AG08396 (cell line): ENCODE results near the gene CIZ1.

ENCODE experiments used
- DNase-seq: peaks from one replicate; pipeline ENCODE4 v3.0.0; 2012; ENCODE audit warnings: low spot score, mixed read lengths

Gene CIZ1

GRCh38 chr9:128214571-128215490 is 23.5 kb upstream of the CIZ1 start:
- DNase-seq, result no peak

GRCh38 chr9:128213746-128214497 is 22.6 kb upstream of the CIZ1 start:
- DNase-seq, result no peak

DNA sequence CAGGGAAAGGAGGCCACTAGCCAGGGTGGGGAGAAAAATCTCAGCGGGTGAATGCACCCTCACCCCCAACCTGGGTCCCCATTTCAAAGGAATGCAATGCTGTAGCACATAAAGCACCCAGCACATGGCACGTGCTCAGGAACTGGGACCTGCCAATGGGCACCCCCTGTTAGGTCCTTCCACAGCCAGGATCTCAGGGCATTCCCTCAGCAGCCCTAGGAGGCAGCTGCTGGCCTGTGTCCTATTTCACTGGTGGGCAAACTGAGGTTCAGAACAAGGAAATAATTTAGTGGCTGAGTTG is 20.6 kb upstream of the CIZ1 start:
- DNase-seq, result no peak

GRCh38 chr9:128211186-128211980 is 20.0 kb upstream of the CIZ1 start:
- no peak for DNase-seq

DNA sequence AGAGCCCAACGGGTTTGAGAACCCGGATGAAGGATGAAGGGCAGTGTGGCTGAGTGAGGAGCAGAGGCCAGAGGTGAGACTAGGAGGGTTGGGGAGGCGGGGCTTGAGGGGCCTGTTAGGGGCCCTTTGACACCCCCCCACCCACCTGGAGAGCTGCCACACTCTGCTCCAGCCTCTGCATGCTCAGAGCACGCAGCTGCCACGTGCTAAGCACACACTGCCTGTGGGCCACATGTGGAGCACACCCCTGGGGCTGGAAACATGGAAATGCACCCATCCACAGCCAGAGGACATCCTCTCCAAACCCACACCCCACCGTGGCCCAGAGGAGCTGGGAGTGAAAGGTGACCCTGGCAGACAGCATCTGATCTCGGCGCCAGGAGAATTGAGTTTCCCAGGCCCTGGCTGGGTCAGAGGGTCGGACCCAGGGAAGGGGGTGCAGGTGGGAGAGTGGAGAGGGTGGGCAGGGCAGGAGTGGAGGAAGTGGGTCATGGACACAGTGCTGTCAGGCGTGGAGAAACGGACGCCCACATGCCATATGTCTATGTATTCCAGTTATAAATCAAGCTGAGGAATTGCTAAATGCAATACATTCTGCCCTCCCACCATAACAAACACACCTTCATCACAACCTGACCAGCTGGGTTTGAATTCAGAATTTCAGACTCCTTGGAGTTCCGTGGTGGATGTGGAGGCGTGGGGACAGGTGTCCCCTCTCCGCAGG is 17.7 kb upstream of the CIZ1 start:
- DNase-seq, result no peak

- DNase-seq, result no peak
Observed at GRCh38 chr9:128208386-128208785, 17.0 kb upstream of the CIZ1 start.

GRCh38 chr9:128206916-128207910 is 15.8 kb upstream of the CIZ1 start:
- DNase-seq, result no peak

DNA sequence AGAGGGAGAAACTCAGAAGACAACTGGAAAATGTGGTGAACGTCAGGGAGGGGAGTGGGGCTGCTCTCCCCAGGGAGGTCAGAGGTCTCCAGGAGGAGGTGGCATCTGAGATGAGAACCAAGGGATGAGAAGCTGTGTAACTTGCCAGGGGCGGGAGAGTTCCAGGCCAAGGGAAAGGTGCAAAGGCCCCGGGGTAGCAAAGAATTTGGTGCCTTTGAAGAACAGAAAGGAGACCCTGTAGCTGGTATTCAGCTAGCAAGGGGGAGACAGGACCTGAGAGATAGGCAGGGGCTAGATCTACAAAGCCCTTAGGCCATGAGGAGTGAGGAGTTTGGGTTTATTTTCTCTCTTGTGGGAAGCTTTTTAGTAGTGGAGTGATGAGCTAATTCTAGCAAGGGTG is 15.1 kb upstream of the CIZ1 start:
- no peak for DNase-seq

DNA sequence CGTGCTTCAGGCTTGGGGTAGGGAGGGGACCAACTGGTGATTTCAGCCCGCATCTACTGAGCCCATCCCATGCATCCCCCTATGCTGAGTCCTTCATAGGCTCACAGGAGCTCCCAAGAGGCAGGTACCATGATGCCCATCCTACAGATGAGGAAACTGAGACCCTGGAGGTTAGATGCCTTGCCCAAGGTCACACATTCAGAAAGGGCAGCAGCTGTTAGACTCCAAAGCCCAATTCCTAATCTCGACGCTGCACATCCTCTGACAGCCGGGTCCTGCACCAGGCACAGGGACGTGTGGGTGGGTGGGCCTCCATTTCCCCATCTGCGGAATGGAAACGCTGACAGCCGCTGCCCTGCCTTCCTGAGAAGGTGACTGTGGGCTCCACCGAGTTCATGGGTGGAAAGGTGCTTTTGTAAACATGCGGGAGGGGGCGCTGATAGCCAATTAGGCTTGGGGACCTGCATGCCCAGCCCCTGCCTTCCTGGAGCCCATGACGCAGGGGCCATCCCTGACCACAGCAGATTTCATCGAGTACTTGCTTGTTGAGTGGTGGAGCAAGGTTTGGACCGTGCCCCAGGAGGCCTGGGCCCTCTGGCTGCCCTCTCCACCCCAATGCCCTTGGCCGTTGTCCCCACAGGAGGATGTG is 14.0 kb upstream of the CIZ1 start:
- DNase-seq, result no peak

GRCh38 chr9:128204858-128205257 is 13.5 kb upstream of the CIZ1 start:
- DNase-seq, result no peak

DNA sequence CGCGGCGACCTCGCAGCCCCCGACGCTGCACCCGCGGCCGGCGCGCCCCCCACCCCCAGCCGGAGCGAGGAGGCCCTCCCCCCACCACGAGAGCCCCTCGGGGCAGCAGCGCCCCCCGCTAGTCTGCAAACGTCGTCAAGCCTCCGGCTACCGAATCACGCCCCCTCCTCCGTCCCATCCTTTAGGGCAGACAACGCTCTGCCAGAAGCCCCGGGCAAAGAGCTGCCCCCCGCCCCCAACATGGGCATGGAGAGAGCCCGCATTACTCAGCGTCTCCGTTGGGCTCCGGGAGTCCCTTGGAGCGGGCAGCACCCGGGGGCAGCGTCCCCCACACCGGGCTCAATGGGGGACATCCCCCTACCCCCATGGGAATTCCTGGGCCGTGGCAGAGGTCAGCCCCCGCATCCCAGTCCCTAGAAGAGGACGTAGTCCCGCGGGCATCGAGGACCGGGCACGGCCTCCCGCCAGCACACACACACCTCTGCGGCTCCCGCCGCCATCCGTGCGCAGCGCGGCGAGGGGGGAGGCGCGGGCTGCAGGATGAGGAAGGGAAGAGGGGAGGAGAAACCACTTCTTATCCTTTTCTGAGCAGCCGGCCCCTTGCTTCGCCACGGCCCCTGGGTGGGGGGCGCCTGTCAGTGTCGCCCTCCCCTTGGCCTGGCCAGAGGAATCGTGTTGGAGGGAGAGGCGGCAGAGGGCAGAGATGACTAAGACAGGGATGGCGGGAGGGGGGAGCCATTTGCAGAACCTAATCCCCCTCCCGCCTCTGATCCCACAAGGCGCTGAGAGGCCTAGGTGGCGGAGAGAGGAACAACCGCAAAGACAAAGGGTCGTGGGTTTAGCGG is 12.6 kb upstream of the CIZ1 start:
- peak; percentile 65 for DNase-seq

GRCh38 chr9:128203024-128203706 is 11.8 kb upstream of the CIZ1 start, which contains the start of gene DNM1:
Gene DNM1, plus strand, starts transcription at chr9:128203379. Its CDS starts 92 bp downstream, at chr9:128203471.
- peak; percentile 99 for DNase-seq

DNA sequence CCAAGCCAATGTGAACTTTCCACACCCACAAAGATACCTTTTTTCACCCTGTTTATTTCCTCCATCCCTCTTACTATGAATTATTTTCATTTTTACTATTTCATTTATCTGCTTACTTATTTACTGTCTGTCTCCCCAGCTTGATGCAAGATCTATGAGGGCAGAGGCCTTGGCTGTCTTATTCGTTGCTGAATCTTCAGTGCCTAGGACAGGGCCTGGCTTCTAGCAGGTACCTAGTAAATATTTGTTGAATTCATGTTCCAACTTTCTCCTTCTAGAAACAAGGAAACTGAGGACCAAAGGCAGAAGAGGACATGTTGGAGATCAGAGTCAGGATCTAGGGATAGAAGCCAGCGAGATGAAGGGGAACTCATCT is 11.3 kb upstream of the CIZ1 start:
- DNase-seq, result no peak

- no peak for DNase-seq
Observed at GRCh38 chr9:128201441-128202369, 10.3 kb upstream of the CIZ1 start.

- no peak for DNase-seq
Observed at GRCh38 chr9:128193469-128194096, 2.2 kb upstream of the CIZ1 start.

DNA sequence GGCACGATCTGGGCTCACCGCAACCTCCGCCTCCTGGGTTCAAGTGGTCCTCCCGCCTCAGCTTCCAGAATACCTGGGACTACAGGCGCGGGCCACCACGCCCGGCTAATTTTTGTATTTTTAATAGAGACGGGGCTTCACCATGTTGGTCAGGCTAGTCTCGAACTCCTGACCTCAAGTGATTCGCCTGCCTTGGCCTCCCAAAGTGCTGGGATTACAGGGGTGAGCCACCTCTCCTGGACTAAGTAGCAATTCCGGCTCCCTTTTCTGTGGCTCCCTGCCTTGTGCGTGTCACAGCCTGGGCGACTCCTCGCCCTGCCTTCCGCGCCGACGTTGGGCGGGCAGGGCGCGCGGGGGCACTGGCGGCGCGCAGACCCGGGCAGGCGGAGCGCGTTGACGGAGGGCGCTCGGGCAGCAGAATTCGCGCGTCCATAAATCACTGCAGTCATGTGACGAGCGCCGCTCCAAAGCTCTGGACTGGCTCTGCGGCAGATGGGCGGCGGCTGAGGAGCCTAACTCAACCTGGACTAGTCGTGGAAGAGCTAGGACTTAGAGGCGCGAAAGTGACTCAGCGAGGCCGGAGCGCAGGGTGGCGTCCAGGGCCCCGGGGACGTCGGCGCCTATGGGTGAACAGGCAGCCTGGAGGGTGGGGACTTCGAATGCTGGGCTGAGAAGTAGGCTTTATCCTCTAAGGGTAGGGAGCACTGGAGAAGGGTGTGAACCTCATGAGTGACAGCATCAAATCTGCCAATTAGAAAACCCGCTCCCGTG is 1.4 kb upstream of the CIZ1 start:
- DNase-seq, result peak; percentile 89
